Uterus (tissue), 2 donors: ENCODE measurements around the gene TRA2B.

ENCODE experiments used
- POLR2A ChIP-seq, 2 donors: fragments of 450-650 bp; IDR thresholded peaks; one replicate each; pipeline ENCODE4 v1.6.1; 2016; ENCODE audit warnings: antibody characterized with exemption in 2 of 2, mild to moderate bottlenecking in 1 of 2, moderate library complexity in 1 of 2
- TF ChIP-seq, protein P1 (sequence below), 4 experiments: fragments of 200-600 bp in 2 of 4; fragments of 450-650 bp in 2 of 4; sonication (generic) in 2 of 4; IDR thresholded peaks; one replicate each; pipeline ENCODE4 v1.5.1; 2016 to 2019; ENCODE audit warnings: antibody characterized with exemption in 4 of 4, mild to moderate bottlenecking in 2 of 4, moderate library complexity in 1 of 4

DNA sequence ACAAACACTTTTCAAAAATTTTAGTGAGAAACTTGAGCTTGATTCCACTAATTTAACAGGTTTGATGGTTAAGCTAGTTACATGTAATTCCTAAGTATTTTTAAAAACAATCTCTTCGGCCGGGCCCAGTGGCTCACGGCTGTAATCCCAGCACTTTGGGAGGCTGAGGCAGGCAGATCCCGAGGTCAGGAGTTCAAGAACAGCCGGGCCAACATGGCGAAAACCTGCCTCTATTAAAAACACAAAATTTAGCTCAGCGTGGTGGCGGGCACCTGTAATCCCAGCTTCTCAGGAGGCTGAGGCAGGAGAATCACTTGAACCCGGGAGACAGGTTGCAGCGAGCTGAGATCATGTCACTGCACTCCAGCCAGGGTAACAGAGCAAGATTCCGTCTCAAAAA is 25.3 kb downstream of the TRA2B start:
- TF ChIP-seq, protein P1, sequence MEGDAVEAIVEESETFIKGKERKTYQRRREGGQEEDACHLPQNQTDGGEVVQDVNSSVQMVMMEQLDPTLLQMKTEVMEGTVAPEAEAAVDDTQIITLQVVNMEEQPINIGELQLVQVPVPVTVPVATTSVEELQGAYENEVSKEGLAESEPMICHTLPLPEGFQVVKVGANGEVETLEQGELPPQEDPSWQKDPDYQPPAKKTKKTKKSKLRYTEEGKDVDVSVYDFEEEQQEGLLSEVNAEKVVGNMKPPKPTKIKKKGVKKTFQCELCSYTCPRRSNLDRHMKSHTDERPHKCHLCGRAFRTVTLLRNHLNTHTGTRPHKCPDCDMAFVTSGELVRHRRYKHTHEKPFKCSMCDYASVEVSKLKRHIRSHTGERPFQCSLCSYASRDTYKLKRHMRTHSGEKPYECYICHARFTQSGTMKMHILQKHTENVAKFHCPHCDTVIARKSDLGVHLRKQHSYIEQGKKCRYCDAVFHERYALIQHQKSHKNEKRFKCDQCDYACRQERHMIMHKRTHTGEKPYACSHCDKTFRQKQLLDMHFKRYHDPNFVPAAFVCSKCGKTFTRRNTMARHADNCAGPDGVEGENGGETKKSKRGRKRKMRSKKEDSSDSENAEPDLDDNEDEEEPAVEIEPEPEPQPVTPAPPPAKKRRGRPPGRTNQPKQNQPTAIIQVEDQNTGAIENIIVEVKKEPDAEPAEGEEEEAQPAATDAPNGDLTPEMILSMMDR (IDR thresholded peaks at IDR 0.05) = no peak
- TF ChIP-seq POLR2A (IDR thresholded peaks at IDR 0.05) = no peak
